ENCODE data around the gene NAPEPLD. TPM values are rescaled to one million over a fixed set of nuclear protein-coding genes. Genes with fewer than 3 reads are reported as not detected.
"Not testable (repeated sequence)": the region's sequence is repeated elsewhere in the genome, so short reads cannot be mapped to it uniquely, and the experiment has no call there.

Gene NAPEPLD
- total RNA-seq, 4 donors from 2014 or later: 4.7 to 8.7 (median 6.1) TPM

GRCh38 chr7:103116991-103117390 lies 31.9 kb downstream of the NAPEPLD start:
- Histone ChIP-seq H3K9me3 (no peaks in the 10 kb centered on the region), H3K4me1 (peaks cover 0 to 8% (median 0%) of the 10 kb centered on the region in 4 donors), H3K27ac (replicated peaks in 1 of 4) (no peak overlapping the region), H3K4me3 (no peak overlapping the region), H3K36me3 (peaks cover 0 to 32% (median 14%) of the 10 kb centered on the region in 4 donors), H3K27me3 (no peaks in the 10 kb centered on the region)
- DNase-seq (ENCODE audit: extremely low spot score): no peak
- TF ChIP-seq POLR2A (IDR thresholded peaks at IDR 0.05; ENCODE audit: low read depth): no peak
- TF ChIP-seq POLR2AphosphoS5 (IDR thresholded peaks at IDR 0.05): no peak
- TF ChIP-seq CTCF (IDR thresholded peaks at IDR 0.05): no peak
- TF ChIP-seq EP300 (IDR thresholded peaks at IDR 0.05): no peak
- intact Hi-C loops (cut with DNase I): no loop called here

DNA sequence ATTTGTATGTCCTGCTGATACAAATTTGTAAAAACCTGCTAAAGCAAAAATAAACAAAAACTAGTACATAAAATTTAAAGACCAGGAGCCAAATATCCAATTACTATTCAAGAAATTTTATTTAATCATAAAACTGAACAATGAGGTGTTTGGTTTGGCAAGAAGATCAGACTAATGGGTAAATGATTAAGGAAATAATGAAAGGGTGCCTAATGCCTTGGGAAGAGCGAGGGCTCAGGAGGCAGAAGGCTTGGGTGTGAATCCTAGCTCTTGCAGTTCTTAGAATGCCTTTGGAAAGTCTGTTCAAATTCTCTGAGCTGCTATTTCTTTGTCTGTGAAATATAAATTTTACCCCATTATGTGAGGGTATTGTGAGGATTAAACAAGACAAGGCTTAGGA lies 32.4 kb downstream of the NAPEPLD start:
- 93% methylated on average over 1 of the region's 1 CpG for WGBS
- no peak for TF ChIP-seq EP300 (IDR thresholded peaks at IDR 0.05)
- TF ChIP-seq CTCF (IDR thresholded peaks at IDR 0.05): no peak
- no peak for TF ChIP-seq POLR2AphosphoS5 (IDR thresholded peaks at IDR 0.05)
- no peak for TF ChIP-seq POLR2A (IDR thresholded peaks at IDR 0.05; ENCODE audit: low read depth)
- DNase-seq (ENCODE audit: extremely low spot score): no peak
- Histone ChIP-seq H3K27me3 (no peaks in the 10 kb centered on the region), H3K27ac (replicated peaks in 1 of 4) (no peak overlapping the region), H3K4me3 (no peak overlapping the region), H3K4me1 (peaks cover 0 to 8% (median 0%) of the 10 kb centered on the region in 4 donors), H3K36me3 (peaks cover 0 to 29% (median 10%) of the 10 kb centered on the region in 4 donors), H3K9me3 (no peaks in the 10 kb centered on the region)
- intact Hi-C loops (cut with DNase I): no loop called here

DNA sequence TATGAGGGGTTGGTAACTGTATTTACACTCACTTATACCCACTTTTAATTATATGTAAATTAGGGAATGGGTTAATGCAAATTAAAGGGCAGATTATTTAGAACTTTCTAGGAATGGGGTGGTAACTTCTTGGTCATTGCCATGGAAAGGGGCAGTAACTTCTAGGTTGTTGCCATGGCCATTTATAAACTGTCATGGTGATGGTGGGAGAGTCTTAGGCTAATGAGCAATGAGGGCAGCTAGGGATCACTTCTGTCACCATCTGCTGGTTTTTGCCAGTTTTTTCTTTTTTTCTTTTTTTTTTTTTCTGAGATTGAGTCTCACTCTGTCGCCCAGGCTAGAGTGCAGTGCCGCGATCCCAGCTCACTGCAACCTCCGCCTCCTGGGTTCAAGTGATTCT lies 33.1 kb downstream of the NAPEPLD start:
- no peak for DNase-seq (ENCODE audit: extremely low spot score)
- peaks cover 0 to 27% (median 4%) of the 10 kb centered on the region in 4 donors for H3K36me3 ChIP-seq
- peaks cover 0 to 8% (median 0%) of the 10 kb centered on the region in 4 donors for H3K4me1 ChIP-seq
- no peak for TF ChIP-seq EP300 (IDR thresholded peaks at IDR 0.05)
- no peak for TF ChIP-seq POLR2AphosphoS5 (IDR thresholded peaks at IDR 0.05)
- no peak overlapping the region for H3K4me3 ChIP-seq
- no peaks in the 10 kb centered on the region for H3K27me3 ChIP-seq
- H3K27ac ChIP-seq (replicated peaks in 1 of 4): no peak overlapping the region
- H3K9me3 ChIP-seq: no peaks in the 10 kb centered on the region
- WGBS: 98% methylated on average over 4 of the region's 4 CpGs
- intact Hi-C loops (cut with DNase I): no loop called here

GRCh38 chr7:103114576-103115008 lies 34.3 kb downstream of the NAPEPLD start:
- no peaks in the 10 kb centered on the region for H3K4me1 ChIP-seq
- H3K4me3 ChIP-seq: no peak overlapping the region
- no peaks in the 10 kb centered on the region for H3K27me3 ChIP-seq
- 91% methylated on average over 1 of the region's 1 CpG for WGBS
- H3K36me3 ChIP-seq: peaks cover 0 to 27% (median 2%) of the 10 kb centered on the region in 4 donors
- intact Hi-C loops (cut with DNase I): no loop called here
- no peak overlapping the region for H3K27ac ChIP-seq (replicated peaks in 1 of 4)
- DNase-seq (ENCODE audit: extremely low spot score): no peak
- TF ChIP-seq POLR2A (IDR thresholded peaks at IDR 0.05; ENCODE audit: low read depth): no peak
- no peak for TF ChIP-seq EP300 (IDR thresholded peaks at IDR 0.05)
- no peak for TF ChIP-seq CTCF (IDR thresholded peaks at IDR 0.05)
- TF ChIP-seq POLR2AphosphoS5 (IDR thresholded peaks at IDR 0.05): no peak
- H3K9me3 ChIP-seq: no peaks in the 10 kb centered on the region

GRCh38 chr7:103113164-103113563 lies 35.7 kb downstream of the NAPEPLD start:
- H3K27me3 ChIP-seq: no peaks in the 10 kb centered on the region
- intact Hi-C loops (cut with DNase I): no loop called here
- no peak overlapping the region for H3K27ac ChIP-seq (replicated peaks in 1 of 4)
- H3K4me1 ChIP-seq: no peaks in the 10 kb centered on the region
- no peak for DNase-seq (ENCODE audit: extremely low spot score)
- peaks cover 0 to 27% (median 2%) of the 10 kb centered on the region in 4 donors for H3K36me3 ChIP-seq
- no peak overlapping the region for H3K4me3 ChIP-seq
- TF ChIP-seq POLR2AphosphoS5 (IDR thresholded peaks at IDR 0.05) (no peak), EP300 (IDR thresholded peaks at IDR 0.05) (no peak), POLR2A (IDR thresholded peaks at IDR 0.05; ENCODE audit: low read depth) (no peak), CTCF (IDR thresholded peaks at IDR 0.05) (no peak)
- WGBS: 86% methylated on average over 2 of the region's 2 CpGs
- H3K9me3 ChIP-seq: no peaks in the 10 kb centered on the region

- WGBS: 50% methylated on average over 1 of the region's 6 CpGs
- H3K4me3 ChIP-seq; H3K9me3 ChIP-seq; DNase-seq (ENCODE audit: extremely low spot score); intact Hi-C loops (cut with DNase I); H3K27me3 ChIP-seq; H3K27ac ChIP-seq (replicated peaks in 1 of 4): not testable (repeated sequence)
- Histone ChIP-seq H3K4me1 (peaks cover 0 to 10% (median 5%) of the 10 kb centered on the region in 4 donors), H3K36me3 (peaks cover 4 to 37% (median 9%) of the 10 kb centered on the region in 4 donors)
Measured at GRCh38 chr7:103106703-103107070, 42.2 kb downstream of the NAPEPLD start.

Data from esophagus muscularis mucosa (tissue), 4 donors.